Anterior cingulate cortex (tissue), 58 donors: Measurements from ENCODE around the gene MSX1.

ENCODE experiments used
- DNase-seq, 58 donors: peaks; one replicate each; lab custom pipeline; 2025; lab: John Stamatoyannopoulos, UW

MSX1 gene

DNA sequence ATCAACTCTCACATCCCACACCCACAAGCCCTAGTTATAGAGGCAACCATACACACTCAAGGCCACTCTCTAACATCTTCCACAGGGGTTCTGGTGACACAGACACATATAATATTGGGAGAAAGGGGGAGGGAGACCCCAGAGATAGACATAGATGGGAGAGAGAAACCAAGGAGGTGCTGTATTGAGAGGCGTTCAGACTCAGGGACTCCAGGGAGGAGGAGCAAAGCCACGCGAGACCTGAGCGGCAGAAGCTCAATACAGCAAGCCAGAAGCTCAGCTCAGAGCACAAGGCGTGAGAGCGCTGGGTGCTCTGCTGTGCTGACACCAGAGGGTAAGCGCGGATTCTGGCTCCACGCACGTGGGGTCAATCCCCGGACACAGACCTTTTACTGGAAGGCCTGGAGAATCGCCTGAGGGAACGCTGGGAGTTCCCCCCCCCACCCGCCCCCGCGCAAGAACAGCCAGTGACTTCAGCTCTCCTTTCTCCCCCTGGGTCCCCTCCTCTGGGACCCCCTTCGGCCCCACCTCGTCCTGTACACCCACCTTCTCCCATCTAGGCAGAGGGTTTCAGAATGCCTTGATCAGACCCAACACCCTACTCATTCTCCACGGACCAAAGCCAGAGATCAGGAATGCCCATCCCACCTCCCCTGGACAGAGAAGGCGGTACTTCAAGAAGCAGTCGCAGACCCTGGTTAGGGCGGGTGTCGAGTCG, 8.7 kb downstream of the MSX1 start:
- no peak for DNase-seq

- no peak for DNase-seq
Observed at GRCh38 chr4:4868758-4869723, 9.6 kb downstream of the MSX1 start.

- no peak for DNase-seq
Observed at GRCh38 chr4:4869731-4870571, 10.5 kb downstream of the MSX1 start.

- no peak for DNase-seq
Observed at GRCh38 chr4:4870576-4871241, 11.2 kb downstream of the MSX1 start.

DNA sequence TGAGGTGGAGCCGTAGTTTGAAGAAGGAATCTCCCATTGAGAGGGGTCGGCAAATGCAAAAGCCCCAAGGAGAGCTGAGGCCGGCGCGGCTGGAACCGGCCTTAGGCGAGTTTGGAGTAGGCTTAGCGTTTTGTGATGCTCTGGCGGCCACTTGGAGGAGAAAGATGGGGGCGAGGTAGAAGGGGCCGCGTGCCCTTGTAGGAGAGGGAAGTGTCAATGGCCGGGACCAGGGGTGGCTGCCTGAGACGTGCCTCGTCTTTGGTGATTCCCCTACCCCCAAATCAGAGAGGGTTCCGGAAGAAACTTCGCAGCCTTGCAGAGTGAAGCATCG, 11.7 kb downstream of the MSX1 start:
- DNase-seq, result no peak

DNA sequence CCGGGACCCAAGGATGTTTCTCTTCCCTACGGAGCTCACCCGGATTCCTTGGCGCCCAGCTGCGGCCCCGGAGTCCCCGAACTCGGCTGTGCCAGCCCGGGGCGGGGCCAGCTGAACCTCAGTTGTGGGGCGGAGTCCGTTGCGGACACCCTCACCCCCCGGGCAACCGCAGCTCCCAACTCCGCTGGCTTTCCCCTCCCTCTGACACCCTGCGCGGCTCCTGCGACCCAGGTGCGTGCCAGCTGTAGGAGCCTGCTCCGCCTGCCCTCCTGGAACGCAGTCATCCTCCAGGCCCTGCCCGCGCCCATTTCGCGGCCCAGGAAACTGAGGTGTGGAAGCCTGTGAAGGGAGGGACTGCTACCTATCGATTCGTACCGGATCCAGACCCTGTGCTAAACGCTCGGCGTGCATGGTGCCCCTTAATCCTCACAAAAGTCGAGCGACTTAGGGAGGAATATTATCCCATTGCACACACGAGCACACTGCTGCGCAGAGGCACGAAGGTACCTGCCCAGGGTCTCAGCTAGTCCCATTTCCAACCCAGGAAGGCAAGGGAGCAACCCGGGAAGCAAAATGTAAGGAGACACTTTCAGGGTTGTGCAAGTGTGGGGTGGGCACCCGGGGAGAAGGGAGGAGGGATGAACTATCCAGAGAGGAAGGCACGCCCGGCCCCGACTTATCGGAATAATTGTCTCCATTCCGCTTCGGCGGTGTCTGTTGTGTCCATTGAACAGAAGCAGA, 12.3 kb downstream of the MSX1 start:
- DNase-seq, result no peak

- DNase-seq, result no peak
Observed at GRCh38 chr4:4872314-4872903, 12.9 kb downstream of the MSX1 start.

DNA sequence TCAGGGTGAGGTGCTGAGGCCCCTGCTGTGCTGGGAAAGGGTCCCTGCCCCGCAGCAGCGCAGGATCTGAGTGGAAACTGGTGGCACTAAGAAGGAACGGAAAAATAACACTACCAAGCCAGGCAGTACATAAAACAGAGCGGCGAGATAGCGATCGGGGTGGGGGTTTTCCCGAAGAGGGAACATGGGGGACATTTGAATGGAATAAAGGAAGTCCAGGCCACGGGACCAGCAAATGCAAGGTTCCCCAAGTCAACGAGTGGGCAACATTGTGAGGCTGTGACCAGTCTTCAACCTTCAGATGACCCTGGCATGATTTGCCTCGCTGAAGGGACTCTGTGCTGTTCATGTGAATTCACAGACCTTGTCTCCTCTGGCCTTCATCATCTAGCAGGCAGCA, 13.7 kb downstream of the MSX1 start:
- DNase-seq, result no peak

DNA sequence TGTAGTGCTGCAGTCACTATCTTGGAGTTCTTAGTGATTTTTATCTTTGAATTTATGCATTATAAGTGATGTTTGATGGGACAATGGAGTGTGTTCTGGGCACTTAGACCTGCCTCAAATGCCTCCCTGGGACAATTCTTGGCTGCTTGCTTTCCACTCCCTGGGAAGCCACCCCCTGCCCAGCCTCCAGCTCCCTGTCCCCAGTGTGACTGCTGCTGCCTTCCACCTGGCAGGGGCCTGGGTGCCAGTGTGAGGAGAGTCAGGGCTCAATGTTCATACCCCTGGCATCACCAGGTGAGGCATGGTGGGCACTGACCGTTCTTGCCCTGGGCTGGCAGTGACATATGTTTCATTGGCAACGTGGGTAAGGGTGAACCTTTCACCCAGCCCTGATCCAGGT, 14.8 kb downstream of the MSX1 start:
- no peak for DNase-seq

GRCh38 chr4:4875147-4875546, 15.7 kb downstream of the MSX1 start:
- DNase-seq, result no peak

DNA sequence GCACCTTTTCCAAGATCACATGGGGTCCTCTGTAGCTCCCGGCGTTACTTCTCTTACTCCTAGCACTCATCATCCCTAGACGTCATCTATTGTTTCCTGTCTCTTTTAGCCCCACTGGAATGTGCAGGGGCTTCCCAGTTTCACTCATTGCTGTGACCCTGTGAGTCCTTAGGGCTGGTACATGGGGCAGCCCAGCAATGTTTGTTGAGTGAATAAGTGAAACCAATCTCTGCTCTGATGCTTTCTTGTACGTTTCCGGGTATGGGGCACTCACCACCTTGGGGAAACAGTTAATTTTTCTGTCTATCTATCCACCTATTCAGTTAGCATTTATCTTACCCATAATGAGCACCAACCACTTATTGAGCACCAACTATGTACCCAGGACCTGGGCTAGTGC, 16.1 kb downstream of the MSX1 start:
- DNase-seq, result no peak

- DNase-seq, result no peak
Observed at GRCh38 chr4:4876945-4877661, 17.6 kb downstream of the MSX1 start.

GRCh38 chr4:4880492-4880891, 21.0 kb downstream of the MSX1 start:
- no peak for DNase-seq

GRCh38 chr4:4881432-4881831, 22.0 kb downstream of the MSX1 start:
- no peak for DNase-seq

DNA sequence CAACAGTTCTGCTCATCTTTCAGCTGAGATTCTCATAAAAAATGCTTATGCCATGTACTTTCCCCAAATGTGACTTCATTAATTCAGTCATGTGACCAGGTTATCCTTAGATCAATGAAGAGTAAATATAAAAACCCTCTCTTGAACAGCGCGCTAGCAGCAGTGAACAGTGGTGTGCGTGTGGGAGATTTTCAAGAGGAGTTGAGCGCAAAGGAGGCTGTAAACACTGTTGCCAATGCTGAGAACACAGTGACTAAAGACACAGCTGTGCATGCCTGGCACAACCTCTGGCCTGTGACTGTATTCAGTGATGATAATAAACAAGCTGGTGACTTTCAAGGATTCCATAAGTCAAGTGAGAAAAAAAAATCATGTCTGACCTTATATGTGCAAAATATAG, 25.1 kb downstream of the MSX1 start:
- DNase-seq, result no peak

DNA sequence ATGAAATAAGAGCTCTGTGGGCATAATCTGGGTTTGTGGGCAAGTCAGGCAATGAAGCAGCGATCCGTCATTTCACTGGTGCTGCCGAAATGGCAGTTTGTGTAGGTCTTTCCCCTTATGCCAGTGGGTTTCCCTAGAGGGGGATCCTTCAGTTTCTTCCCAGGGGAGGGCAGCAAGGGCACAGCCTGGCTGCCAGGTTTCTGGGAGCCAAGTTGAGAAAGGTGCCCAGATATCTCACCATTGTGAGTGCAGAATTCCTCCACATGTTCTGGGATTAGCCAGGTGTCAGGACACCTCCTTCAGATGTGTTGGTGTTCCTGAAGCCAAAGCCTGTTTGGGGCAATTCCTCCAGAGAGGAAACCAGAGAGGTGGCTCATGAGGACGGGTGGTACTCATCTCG, 28.0 kb downstream of the MSX1 start:
- DNase-seq, result no peak

- no peak for DNase-seq
Observed at GRCh38 chr4:4888695-4889094, 29.2 kb downstream of the MSX1 start.

GRCh38 chr4:4889781-4890180, 30.3 kb downstream of the MSX1 start:
- DNase-seq, result no peak
